Activated T-cell treated with anti-CD3 and anti-CD28 coated beads, Interleukin-2, amount 50 U/mL, for 48 hours (primary cell): Measurements from ENCODE around the gene DIPK1B.
A peak's percentile ranks its signal among the peaks of the same experiment; 100 is the strongest.

Source experiments
- DNase-seq, 2 experiments: peaks; one replicate each; pipeline ENCODE4 v3.0.0-alpha.2; 2020

The DIPK1B gene

DNA sequence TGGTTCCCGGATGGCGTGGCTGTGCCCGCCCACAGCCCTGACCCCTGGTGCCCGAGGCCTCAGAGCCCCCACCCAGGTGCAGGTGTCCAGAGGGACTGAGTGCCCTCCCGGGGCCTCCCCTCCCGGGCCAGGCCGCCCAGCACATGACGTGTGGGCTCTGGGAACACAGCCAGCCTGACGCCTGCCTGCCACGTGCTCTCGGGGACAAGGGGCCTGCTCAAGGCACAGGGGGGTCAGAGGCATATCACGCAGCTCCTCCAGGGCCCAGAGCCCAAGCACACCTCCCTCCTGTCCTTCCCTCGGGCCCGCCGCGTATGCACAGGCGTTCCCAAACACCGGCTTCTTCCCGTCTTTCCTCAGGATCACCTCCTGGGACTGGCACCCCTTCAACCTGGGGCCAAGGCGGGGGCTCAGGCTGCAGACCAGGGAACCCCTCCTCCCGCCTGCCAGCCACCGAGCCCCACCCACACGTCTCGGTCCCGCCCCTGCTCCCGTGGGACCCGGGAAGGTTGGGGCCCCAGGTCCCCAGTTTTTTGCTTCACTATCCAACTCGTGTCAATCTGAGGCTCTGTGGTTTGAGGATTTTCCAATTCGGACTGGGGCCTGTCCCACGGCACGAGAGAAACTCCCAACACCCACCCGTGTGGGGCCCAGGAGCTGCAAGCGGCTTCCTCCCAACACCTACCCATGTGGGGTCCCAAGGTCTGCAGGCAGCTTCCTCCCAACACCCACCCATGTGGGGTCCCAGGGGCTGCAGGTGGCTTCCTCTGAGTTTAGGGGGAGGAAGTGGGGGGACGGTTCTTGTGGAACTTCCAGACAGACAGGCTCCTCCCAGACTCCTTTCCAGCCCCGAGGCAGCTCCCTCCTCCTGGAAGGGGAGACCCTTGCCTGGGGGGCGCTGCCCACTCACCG, 28.9 kb downstream of the DIPK1B start:
- peak in 1 of 2 experiments; percentile 36 for DNase-seq

DNA sequence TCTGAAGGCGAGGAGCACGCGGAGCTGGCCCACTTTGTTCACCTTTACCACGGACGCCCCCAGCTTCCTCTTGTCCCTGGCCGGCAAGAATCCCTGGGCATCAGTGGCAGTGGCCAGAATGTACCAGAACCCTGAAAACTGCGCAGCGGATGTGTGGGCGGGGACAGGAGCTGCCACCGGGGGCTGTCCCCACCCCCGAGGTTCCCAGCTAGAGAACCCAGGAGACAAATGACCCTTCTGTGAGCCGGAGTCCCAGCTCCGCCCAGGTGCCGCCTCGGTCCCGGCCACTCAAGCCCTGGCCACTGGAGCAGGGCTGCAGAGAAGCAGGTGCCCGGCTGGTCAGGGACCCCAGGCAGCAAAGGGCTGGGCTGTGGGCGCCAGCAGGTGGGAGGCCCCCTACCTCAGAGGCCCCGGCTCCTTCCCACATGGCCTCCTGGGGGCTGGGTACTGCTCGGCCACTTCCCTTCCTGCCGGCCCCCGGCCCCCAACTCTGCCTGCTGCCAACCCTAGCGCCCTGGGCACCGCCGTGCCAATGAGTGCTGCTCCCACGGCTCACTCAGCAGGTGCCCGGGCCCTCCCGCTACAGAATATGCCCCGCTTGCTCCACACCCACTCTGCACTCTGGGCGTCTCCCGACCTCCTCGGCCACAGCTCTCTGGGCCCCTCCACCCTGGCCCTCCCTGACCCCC, 29.7 kb downstream of the DIPK1B start:
- DNase-seq, result peak in 1 of 2 experiments; percentile 67

GRCh38 chr9:136742591-136743391, 30.4 kb downstream of the DIPK1B start, which contains the start of gene LCN10:
TSS of gene LCN10 (minus strand) at chr9:136742940. CDS start at chr9:136742903, 37 bp downstream.
- DNase-seq, result no peak

- no peak for DNase-seq
These were observed 31.4 kb downstream of the DIPK1B start for GRCh38 chr9:136743639-136744211.

- no peak for DNase-seq
These were observed 32.4 kb downstream of the DIPK1B start for GRCh38 chr9:136744773-136745172.

DNA sequence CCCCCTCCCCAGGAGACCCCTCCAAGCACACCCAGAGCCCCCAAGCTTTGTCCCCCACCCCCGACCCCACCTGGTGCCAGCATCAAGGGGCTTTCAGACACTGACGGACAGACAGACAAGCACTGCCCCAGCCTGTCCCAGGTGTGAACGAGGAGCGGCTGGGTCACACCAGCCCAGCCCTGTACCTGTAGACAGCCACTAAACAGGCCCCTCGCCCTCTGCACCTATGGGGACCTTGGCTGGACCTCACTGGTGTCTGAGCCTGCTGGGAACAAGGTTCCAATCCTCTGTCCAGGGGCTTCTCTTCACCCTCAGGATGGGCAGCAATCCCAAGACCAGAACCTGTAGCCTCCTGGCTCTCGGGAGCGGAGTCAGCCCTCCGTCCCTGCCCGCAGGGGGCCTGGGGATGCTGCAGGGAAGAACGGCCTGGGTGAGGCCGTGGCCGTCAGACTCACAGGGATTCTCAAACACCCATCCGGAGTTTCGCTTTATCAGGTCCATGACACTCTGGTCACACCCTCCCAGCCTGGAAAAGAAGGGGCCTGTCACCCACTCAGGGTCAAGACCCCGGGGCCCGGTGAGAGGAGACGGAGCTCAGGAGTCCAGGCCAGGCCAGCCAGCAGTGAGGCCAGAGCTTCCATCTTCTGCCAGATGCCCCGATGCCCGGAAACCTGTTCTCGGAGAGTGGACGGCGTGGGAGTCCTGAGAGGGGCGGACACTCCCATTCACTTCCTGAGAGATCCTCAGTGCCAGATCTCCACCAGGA, 33.2 kb downstream of the DIPK1B start:
- DNase-seq, result no peak

- DNase-seq, result no peak
These were observed 33.8 kb downstream of the DIPK1B start for GRCh38 chr9:136746155-136746490.

DNA sequence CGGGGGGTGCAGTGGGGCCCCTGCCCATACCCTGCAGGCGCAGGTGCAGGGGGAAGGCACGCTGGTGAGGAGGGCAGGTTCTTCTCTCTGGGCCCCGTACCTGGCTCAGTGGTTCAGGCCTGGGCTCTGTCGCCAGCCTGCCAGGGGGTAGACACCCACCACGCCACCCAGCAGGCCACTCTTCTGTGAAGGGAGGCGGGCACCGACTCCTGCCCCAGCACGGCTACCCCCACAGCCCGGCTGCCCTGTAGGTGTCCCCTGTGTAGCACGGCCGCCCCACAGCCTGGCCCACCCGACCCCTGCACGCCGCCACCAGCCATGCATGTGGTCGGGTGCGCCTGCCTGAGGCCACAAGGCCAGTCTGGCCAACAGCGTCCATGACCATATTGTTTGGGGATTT, 34.2 kb downstream of the DIPK1B start:
- no peak for DNase-seq

DNA sequence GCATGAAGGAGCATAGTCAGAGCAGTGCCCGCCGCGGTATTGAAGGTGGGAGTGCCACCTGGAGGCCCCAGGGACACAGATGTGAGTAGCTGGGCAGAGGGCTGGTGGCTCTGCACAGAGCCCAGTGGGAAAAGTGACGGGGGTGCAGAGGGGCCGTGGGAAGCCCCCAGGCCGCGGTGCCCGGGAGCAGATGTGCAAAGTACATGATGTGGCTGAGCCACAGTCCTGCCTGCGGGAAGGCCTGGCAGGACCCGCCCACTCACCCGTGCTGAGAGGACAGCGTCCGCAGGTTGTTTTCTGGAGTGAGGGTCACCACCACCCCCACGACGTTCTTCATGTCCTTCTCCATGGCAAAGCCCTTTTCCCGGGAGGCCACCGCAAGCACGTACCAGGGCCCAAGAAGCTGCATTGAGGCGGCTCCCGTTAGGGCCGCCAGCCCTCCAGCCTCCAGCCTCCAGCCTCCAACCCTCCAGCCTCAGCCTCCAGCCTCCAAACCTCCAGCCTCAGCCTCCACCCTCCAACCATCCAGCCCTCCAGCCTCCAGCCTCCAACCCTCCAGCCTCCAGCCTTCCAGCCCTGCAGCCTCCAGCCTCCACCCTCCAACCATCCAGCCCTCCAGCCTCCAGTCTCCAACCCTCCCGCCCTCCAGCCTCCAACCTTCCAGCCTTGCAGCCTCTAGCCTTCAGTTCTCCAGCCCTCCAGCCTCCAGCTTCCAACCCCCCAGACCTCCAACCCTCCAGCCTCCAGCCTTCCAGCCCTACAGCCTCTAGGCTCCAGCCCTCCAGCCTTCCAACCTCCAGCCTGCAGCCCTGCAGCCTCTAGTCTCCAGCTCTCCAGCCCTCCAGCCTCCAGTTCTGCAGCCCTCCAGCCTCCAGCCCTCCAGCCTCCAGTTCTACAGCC, 35.0 kb downstream of the DIPK1B start:
- DNase-seq, result no peak

DNA sequence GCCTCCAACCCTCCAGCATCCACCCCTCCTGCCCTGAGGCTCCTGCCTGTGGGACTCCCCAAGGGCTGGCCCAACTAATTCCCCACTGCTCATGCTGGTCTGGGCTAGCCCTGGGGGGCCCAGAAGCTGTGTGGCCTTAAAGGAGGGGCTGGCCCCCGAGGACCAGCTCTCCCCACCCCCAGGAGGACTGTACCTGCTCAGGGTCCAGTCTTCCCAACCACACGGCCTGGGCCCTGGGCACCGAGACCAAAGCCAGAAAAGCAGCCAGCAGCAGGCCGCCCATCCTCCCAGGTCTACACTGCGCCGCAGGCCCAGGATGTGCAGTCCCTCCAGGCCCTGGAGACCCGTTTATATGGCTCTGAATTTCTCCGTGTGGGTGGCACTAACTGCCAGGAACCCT, 35.8 kb downstream of the DIPK1B start, which contains the start of gene LCN6:
Gene LCN6, minus strand, starts transcription at position 325 of the 400 bp plus-strand sequence. Its CDS starts 42 bp downstream, at position 283.
- DNase-seq, result no peak

GRCh38 chr9:136748666-136749611, 36.6 kb downstream of the DIPK1B start:
- DNase-seq, result no peak

GRCh38 chr9:136750526-136750925, 38.2 kb downstream of the DIPK1B start:
- no peak for DNase-seq

GRCh38 chr9:136751244-136751643, 38.9 kb downstream of the DIPK1B start:
- no peak for DNase-seq

DNA sequence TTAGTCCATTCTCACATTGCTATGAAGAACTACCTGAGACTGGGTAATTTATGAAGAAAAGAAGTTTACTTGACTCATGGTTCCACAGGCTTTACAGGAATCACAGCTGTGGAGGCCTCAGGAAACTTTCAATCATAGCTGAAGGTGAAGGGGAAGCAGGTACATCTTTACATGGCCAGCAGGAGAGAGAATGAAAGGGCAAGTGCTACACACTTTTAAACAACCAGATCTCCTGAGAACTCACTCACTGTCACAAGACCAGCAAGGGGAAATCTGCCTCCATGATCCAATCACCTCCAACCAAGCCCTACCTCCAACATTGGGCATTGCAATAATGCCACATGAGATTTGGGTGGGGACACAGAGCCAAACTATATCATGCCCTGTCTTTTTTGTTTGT, 39.4 kb downstream of the DIPK1B start:
- no peak for DNase-seq

GRCh38 chr9:136753371-136754058, 41.1 kb downstream of the DIPK1B start:
- DNase-seq, result no peak

DNA sequence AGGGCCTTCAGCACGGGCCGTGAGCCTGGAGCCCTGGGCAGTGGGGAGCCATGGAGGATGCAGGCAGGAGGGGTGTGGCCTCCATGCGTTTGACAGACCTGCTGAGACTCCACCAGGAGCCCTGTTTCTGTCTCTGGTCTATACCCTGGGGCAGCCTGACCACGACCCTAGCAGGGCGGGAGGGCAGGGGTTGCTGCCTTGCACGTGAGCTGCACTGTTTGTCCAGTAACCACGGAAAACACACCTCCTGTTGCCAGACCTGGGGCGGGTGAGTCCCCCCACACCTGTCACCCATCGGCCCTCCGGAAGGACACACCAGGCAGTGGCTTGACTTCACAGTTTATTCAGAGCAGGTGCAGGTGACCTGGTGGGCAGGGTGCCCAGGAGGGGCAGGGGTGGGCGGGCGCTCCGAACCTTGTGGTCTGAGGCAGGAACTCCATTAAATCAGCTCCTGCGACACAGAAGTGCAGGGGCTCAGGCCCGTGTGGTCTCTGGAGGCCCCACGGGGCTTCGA, 41.7 kb downstream of the DIPK1B start:
- DNase-seq, result no peak

- no peak for DNase-seq
These were observed 42.4 kb downstream of the DIPK1B start for GRCh38 chr9:136754626-136755301.
